Ecto neural progenitor cell (in vitro differentiated cells): ENCODE data around the gene SLC2A4RG.

Experiments used
- DNase-seq: peaks from one replicate; pipeline ENCODE4 v3.0.0-alpha.2; 2018; ENCODE audit warnings: low spot score

Gene SLC2A4RG

GRCh38 chr20:63741676-63742380 is 2.3 kb downstream of the SLC2A4RG start:
- no peak for DNase-seq

GRCh38 chr20:63742381-63743024 is 2.9 kb downstream of the SLC2A4RG start:
- no peak for DNase-seq

- DNase-seq: no peak
Measured at GRCh38 chr20:63743210-63743970, 3.8 kb downstream of the SLC2A4RG start.

- DNase-seq: no peak
Measured at GRCh38 chr20:63744158-63744557, 4.6 kb downstream of the SLC2A4RG start.

GRCh38 chr20:63744574-63745423 is 5.2 kb downstream of the SLC2A4RG start:
- DNase-seq: no peak

- DNase-seq: no peak
Measured at GRCh38 chr20:63745424-63745805, 5.8 kb downstream of the SLC2A4RG start.

GRCh38 chr20:63745961-63746731 is 6.6 kb downstream of the SLC2A4RG start:
- no peak for DNase-seq

- no peak for DNase-seq
Measured at GRCh38 chr20:63746751-63747315, 7.3 kb downstream of the SLC2A4RG start.

- DNase-seq: peak; percentile 43
Measured at GRCh38 chr20:63747622-63748069, 8.1 kb downstream of the SLC2A4RG start.

- DNase-seq: no peak
Measured at GRCh38 chr20:63748070-63748933, 8.7 kb downstream of the SLC2A4RG start.

GRCh38 chr20:63748934-63749270 is 9.3 kb downstream of the SLC2A4RG start:
- DNase-seq: no peak

GRCh38 chr20:63749597-63750508 is 10.3 kb downstream of the SLC2A4RG start:
- DNase-seq: no peak

GRCh38 chr20:63750807-63751470 is 11.4 kb downstream of the SLC2A4RG start:
- DNase-seq: no peak

- DNase-seq: no peak
Measured at GRCh38 chr20:63751471-63752271, 12.1 kb downstream of the SLC2A4RG start.

GRCh38 chr20:63752411-63753101 is 13.0 kb downstream of the SLC2A4RG start:
- DNase-seq: no peak

- no peak for DNase-seq
Measured at GRCh38 chr20:63753381-63753780, 13.8 kb downstream of the SLC2A4RG start.

- DNase-seq: peak; percentile 46
Measured at GRCh38 chr20:63754008-63754407, 14.4 kb downstream of the SLC2A4RG start.
